Measurements from ENCODE around the gene LIG4.

DNA sequence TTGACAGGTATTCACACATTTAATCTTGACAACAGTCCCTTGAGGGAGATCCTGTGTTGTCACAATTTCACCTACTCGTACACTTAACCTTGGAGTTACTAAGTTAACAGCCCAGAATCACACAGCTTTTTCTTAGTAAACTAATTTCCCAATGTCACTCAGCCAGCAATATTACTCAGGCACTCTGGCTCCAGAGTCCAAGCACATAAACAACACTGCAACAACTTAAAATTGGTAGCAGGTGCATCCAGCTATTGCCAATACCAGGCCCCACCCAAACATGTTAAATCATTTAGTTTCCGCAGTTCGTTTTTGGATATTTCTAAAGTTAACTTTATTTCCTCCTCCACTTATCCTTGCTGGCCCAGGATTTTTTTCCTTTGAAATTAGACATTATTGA, 32.7 kb downstream of the LIG4 start:
- TF ChIP-seq POLR2A (IDR thresholded peaks at IDR 0.05), result no peak
- no peak for TF ChIP-seq CTCF (IDR thresholded peaks at IDR 0.05)
- TF ChIP-seq POLR2AphosphoS5 (IDR thresholded peaks at IDR 0.05; ENCODE audit: insufficient read depth in 1 of 2, low read depth in 1 of 2), result no peak

Measured in vagina (tissue), 2 donors.